Midbrain (tissue), 1 donor: Measurements from ENCODE around the gene SHE.

Experiments
- DNase-seq: peaks from one replicate; lab custom pipeline; 2025; lab: John Stamatoyannopoulos, UW

SHE gene

DNA sequence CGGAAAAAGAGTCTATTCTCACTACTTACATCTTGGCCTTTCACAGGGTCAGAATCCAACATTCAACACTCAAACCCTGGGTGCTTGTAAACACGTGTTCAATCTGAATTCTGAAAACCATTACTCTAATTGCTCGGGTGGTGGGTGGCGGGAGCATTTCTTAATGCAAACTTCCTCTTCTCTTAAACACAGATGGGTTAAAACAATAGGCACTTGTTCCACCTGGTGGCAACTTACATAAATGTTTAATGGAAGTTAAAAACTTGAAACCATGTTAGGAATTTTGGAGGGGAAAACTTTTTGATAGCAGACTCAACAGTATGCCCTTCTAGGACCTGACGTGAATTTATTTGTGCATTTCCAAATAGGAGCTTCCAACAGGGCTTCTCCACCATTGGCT lies 23.6 kb downstream of the SHE start:
- no peak for DNase-seq

DNA sequence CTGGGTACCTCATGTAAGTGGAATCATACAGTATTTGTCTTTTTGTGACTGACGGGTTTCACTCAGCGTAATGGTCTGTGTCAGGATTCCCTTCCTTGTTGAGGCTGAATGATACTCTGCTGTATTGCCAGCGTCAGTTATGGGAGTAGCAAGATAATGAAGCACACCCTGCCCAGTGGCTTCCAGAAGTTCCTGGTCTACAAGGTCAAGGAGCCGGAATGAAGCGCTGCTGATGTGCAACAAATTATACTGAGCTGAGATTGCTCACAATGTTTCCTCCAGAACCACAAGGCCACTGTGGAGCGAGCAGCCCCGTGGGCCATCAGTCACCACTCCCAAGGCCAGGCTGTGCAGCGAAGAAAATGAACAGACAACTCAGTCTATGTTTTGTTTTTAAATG lies 24.2 kb downstream of the SHE start:
- no peak for DNase-seq

DNA sequence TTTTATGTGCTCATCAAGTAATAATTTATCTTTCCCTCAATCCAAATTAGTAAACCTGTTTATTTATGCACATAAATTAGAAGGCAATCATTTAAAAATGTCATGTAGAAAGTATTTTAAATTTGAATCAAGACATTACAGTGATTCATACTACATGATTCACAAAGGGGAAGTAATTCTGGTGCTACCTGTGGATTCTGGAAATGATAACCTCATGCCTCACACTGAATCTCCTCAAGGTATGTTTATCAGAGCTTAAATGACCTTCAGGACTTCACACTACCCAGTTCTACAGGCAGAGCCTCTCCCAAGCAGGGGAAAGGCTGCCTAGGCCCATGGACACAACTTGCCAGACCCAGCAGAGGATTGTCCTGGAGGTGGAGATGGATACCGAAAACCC lies 25.4 kb downstream of the SHE start:
- DNase-seq: no peak

GRCh38 chr1:154474802-154475201 lies 27.4 kb downstream of the SHE start:
- DNase-seq: peak; percentile 89

- no peak for DNase-seq
Measured at GRCh38 chr1:154471304-154471703, 30.9 kb downstream of the SHE start.

DNA sequence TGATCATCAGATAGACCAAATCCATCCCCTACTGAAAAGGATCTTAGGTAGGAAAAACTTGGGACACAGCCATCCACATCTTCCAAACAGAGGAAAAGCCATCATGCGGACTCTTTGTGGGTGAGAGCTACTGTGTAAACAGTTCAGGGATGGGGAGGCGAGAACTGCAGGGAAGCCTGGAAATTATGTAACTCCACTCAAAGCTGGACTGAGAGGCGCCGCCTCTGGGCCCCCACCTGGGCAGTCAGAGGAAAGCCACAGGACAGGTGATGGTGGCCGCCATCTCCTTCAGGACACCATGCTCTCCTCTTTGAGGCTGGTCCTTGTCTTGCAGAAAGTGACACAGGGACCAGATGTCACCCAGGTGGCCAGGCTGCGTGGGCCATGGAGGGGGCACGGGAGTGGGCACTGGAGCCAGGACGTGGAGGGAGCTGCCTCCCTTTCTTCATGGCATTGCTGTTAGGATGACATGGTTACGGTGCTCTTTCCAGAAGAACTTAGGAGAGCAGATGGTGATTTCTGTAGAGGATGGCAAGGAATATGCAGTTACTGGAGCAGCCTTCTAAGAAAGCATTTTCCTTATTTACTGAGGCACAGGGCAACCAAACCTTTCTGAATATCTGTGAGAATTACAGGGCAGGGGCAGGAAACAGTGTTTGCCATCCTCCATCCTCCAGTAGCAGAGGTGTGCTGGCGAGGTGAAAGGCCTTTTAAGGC lies 32.2 kb downstream of the SHE start:
- no peak for DNase-seq

DNA sequence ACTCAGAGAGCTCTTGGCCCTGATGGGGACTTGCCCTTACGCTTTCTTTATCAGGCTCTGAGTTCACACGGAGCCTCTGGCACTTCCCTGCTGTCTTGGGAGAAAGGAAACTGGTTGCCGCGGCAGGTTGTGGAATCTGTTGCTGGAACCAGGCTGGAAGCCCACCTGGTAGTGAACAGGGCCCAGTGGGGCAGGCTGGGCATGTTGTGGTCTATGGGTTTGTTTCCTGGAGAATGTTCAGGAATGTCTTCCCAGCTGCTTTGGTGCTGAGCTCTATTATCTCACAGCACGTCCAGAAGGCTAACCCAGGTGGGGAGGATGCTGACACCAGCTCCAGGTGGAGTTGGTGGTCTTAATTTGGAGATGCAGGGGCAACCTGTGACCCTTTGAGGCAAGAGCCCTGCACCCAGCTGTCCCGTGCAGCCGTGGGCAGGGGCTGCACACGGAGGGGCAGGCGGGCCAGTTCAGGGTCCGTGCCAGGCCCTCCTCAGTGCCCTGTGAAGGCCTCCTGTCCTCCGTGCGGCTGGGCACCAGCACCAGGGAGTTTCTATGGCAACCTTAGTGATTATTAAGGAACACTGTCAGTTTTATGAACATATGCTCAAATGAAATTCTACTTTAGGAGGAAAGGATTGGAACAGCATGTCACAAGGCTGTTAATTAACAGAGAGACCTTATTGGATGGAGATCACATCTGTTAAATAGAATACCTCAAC lies 33.5 kb downstream of the SHE start:
- DNase-seq: no peak

- no peak for DNase-seq
Measured at GRCh38 chr1:154467434-154468102, 34.6 kb downstream of the SHE start.

GRCh38 chr1:154466921-154467417 lies 35.2 kb downstream of the SHE start:
- peak; percentile 38 for DNase-seq

DNA sequence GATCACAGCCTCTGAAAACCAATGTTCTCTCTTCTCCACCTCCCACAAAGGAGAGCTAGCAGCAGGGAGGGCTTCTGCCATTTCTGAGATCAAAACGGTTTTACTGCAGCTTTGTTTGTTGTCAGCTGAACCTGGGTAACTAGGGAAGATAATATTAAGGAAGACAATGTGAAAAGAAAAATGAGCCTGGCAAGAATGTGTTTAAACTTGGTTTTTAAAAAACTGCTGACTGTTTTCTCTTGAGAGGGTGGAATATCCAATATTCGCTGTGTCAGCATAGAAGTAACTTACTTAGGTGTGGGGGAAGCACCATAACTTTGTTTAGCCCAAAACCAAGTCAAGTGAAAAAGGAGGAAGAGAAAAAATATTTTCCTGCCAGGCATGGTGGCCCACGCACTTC lies 36.0 kb downstream of the SHE start:
- DNase-seq: no peak

- DNase-seq: no peak
Measured at GRCh38 chr1:154465621-154466195, 36.5 kb downstream of the SHE start.

DNA sequence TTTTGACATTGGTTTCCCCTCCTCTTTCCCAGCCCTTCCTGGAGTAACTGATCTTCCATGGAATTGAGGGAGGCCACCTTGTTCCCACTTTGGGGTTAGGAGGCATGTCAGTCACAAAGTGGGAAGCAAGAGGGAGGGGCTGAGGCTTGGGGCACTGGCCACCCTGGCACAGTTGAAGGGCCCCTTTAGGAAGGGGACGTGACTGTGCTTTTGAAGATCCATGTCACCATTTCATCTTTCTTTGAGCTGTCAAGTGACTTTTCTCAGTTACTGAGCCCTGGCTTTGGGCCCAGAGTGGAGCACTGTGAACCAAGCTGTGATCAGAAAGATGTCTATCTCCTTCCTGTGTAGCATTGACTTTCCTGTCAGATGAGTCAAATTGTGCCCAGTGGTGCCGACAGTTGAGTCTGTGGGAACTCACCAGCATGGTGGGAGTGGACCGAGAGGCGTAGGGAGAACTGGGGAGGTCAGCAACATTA lies 38.7 kb downstream of the SHE start:
- no peak for DNase-seq

GRCh38 chr1:154460695-154461260 lies 41.4 kb downstream of the SHE start:
- DNase-seq: no peak

GRCh38 chr1:154459080-154459479 lies 43.1 kb downstream of the SHE start:
- peak; percentile 16 for DNase-seq

DNA sequence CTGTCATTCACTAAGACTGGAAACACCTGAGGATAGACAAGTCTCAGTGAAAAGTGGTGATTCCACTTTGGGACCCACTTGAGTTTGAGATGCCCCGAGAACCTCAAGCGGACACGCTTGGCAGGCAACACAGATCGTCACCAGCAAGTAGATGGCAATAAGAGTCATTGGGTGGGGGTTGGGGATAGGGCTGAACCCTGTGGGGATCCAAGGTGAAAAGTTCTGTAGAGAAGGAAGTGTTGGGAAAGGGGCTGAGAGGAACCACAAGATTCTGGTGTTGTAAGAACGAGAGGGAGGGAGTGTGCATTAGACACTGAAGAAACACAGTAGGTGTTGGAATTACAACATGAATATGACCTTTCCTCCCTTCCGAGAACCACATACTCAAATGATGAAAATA lies 45.6 kb downstream of the SHE start:
- no peak for DNase-seq

DNA sequence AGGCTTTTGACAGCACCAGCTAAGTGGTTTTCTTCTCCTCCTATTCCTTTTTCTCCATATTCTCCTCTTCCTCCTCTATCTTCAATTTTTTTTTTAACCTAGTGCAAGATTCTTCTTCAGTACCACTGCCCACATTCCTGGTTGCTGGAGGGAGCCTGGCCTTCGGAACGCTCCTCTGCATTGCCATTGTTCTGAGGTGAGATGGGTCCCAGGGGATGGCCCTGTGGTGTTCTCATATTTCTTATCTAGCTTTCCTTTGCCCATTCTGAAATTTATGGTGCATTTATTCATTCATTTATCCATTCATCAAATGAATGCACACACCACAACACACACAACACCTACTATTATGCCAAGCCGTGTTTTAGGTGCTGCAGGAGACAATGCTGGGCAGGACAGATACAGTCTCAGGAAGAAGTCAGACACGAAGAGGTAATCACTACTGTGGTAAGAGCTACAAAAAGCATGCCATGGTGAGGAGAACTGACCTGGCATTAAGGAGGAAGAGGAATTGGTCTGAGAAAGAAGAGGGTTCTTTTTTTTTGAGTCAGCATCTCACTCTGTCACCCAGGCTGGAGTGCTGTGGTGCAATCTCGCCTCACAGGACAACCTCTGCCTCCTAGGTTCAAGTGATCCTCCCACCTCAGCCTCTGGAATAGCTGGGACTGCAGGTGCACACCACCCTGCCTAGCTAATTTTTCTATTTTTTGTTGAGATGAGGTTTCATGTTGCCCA lies 47.7 kb downstream of the SHE start:
- no peak for DNase-seq

GRCh38 chr1:154453574-154454352 lies 48.4 kb downstream of the SHE start:
- DNase-seq: peak; percentile 43

GRCh38 chr1:154453161-154453560 lies 49.1 kb downstream of the SHE start:
- DNase-seq: peak; percentile 43

- DNase-seq: no peak
Measured at GRCh38 chr1:154448331-154448811, 53.8 kb downstream of the SHE start.

DNA sequence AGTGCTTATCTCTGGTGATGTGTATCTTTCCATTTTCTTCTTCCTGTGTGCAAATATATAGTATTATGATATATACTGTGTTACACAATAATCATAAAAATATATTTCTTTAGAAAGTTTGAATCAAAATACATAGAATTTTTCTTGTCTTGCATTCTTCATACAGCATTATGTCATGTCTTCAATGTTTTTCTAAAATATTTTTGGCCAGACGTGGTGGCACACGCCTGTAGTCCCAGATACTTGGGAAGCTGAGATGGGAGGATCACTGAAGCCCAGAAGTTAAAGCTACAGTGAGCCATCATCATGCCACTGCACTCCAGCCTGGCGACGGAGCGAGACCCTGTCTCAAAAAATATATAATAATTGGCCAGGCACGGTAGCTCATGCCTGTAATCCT lies 55.4 kb downstream of the SHE start:
- DNase-seq: no peak
